ENCODE results near the gene FMNL1.

Gene FMNL1

DNA sequence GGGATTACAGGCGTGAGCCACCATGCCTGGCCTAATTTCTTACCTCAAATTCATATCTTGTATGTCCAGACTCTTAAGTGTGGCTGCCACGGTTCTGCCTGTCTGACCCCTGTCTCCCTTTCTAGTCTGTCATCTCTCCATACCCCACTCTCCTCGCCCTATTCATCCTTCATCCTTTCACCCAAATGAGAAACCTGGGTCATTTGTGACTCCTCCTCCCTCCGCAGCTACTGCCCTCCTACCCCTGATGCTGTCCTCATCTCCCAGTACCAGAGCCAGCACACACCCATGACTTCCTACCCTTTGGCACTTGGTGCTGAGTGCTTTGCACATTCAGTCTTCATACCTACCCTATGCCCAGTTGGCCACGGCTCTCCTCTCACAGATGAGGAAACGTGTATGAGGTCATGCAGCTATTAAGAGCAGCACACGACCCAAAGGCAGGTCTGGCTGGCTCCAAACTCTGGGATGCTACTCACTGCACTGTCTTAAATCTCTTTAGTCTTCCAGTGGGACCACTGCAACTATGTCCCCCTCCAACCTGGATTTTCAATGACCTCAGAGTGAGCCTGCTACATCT is 38.6 kb downstream of the FMNL1 start:
- no peak for DNase-seq

DNA sequence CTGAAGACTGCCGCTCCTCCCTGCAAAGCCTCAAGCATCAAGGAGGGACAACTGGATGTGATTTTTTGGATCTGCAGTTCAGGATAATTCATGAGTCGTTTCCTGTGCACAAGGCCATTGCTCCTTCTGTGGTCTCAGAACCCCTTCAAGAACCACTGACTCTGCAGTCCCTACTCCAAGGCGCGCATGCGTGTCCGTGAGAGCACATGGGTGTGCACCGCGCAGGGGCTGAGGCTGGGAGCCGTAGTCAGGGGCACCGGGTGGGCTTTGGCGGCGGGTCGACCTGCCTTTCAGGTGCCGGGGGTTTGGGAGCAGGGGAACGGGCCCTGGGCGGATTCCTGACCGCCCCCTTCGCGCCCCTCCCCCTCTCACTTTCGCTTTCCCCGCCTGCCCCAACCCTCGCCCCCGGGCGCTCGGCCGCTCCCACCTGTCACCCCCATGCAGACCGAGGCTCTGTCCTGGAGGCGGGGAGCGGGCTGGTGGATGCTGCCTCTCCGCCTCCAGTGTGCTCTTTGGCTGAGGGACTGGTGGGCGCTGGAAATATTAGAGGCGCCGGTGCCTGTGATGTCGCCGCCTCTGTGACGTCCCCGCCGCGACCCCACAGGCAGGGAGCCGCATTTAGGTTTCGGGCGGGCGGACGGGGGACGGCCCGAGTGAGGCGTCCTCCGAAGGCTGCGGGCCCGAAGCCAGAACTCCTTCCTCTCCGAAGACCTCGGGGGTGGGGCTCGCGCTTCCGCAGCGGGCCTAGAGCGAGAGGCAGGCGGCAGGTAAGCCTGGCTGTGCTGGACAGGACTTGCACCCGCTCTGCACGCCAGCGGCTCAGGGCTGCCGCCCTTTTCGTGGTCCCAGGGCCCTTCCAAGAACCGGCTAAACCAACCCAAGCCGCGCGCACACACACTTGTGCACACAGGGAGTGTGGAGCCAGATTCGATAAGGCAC is 40.2 kb downstream of the FMNL1 start, which contains the start of gene SPATA32:
Gene SPATA32, minus strand, starts transcription at position 518 of the 939 bp plus-strand sequence. Its CDS starts 78 bp downstream, at position 440.
- peak; percentile 68 for DNase-seq

DNA sequence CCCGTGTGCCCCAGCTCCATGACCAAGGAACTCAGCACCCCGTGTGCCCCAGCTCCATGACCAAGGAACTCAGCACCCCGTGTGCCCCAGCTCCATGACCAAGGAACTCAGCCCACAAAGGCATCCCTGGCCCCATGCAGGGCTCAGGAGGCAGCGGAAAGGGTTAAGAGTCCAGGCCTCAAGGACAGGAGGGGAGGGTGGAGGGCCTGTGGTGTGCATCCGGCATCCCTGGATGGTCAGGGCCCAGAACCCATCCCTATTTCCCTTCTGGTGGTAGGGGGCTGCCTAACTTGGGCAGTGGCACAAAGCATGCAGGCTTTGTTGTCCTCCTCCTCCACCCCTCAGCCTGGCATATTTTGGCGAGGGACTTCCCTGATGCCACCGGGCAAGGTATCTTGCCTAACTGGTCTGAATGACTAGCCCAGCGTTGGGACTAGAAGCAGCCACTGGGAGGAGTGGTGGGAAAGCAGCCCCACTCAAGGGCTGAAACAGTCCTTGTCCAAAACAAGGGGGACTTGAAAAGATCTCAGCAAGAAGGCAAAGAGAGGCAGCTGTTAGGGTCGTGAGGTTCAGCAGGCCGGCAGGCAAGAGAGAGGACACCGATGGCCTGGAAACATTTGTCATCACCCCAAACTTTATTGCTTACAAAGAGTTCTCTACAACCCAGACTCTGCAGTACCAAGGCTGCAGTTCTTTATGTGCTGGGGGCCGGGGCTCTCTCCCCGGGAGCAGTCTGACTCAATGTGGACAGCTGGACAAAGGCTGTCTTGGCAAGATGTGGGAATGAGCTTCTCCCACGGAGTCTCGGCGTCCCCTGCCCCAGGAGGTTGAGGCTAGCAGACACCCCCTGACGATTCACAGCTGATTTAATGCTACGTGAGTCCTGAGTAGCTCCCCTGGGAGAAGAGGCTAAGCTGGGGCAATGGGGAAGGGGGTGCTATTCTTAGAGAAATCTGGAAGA is 41.1 kb downstream of the FMNL1 start:
- DNase-seq = no peak

DNA sequence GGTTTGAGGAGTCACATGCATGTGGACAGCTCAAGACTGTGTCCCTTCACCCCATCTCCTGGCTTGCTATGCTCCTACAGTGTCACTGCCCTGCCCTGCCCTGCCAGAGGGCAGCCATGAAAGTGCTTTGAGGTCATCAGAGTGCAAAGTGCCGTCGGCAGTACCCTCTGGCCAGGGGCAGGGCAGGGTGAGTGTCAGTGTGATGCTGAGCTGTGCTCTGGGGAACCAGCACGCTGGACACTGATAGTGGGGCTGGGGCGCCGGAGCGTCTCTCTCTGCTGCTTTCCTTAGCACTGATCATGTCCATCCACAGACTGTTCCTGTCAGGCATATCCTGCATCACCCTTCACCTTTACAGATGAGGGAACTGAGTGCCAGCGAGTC is 41.8 kb downstream of the FMNL1 start:
- no peak for DNase-seq

DNA sequence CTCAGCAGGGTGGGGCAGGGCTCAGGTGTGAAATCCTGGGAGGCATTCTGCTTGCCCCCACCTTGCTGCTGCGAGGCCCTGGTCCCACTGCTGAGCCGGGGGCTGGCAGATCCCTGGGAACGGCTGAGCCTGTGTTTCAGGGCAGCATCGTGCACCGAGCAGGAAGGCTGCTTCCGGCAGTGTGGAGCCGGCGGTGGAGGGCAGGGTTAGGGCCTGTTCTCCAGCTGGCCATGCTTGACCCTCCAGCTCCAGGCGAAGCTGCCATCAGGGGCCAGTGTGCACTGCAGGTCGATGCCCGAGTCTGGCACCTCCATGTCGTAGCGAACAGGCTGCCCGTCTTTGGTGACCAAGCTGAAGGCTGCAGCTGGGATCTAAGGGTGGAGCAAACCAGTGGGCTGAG is 42.7 kb downstream of the FMNL1 start:
- DNase-seq = no peak

DNA sequence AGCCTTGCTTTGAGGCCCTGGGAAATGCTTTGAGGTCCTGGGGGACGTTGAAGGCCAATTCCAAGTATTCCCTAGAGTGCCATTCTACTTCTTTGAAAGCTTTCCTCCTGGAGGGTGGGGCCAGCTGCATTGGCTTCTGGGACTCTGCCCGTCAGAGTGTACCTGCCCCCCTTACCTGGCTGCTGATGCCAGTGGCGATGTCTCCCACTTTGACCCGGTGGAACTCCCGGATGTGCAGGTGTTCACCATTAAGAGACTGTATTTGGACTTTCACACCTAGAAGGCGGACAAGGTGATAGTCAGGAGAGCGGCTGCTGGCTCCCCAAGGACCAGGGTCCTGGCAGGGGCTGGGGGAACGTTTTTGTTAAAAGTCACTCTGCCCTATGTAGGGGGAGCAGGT is 43.3 kb downstream of the FMNL1 start:
- no peak for DNase-seq

DNA sequence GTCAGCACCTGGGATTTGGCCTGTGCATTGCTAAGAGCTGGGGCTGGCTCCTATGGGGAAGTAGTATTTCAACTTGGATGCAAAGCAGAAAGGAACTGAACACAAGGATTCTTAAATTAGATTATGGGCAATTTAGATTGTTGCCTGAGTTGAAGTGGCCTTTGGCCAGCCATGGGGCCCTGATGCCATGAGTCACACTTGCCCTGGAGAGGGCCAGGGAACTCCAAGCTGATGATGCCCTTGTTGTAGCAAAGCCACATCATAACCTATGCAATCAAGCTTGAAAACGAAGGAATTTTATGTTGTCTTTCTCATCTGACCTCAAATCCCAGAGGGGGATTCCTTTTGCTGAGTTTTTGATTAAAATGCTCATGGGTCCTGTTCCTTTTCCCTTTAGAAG is 44.1 kb downstream of the FMNL1 start:
- no peak for DNase-seq

DNA sequence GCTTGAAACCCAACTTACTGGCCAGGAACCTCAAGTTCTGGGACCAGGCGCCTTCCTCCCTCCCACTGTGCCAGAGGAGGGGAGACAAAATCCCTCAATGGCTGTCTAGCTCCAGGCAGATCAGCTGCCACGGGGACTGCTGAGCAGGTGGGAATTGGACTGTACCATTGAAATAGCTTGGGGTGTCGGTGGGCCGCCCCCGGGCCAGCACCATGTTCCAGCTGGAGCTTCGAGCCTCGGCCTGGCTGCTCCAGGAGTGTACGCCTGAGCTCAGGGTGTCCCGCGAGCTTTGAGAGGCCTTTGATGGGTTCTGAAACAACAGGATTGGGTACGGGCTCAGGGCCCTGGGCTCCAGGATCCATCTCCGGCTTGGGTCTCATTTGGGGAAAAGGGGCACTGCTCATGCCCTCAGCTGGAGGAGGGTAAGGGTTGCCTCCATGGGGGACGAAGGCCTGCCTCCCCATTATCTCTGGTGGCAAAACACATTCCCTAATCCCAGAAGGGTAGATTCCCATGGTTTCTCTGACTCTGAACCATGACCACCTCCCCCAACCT is 44.8 kb downstream of the FMNL1 start:
- no peak for DNase-seq

DNA sequence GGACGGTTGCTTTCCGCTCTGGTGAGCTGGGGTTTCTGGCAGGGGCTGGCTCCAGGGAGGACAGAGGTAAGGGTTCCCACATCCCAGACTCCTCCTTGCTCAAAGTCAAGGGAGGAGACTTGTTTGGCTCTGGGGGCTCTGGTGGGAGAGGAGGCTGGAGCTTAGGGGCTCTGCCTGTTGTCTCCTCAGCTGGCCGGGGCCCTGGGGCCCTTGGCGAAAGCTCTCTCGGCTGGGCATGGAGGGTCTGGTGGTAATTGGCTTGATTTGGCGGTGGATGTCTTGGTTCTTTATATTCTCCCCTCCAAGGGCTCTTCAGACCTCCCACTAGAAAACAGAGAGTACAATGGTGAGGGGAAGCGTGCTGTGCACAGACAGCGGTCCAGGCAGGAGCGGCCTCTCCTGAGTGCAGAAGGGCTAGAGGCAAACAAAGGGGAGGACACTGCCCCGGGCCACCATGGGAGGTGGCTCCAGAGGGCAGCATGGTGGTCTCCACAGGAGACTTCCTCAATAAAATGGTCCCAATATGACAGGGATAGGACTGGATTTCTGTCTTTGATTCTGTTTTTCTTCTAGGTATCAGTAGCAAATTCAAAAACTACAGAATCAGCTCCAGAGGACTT is 45.9 kb downstream of the FMNL1 start:
- no peak for DNase-seq

DNA sequence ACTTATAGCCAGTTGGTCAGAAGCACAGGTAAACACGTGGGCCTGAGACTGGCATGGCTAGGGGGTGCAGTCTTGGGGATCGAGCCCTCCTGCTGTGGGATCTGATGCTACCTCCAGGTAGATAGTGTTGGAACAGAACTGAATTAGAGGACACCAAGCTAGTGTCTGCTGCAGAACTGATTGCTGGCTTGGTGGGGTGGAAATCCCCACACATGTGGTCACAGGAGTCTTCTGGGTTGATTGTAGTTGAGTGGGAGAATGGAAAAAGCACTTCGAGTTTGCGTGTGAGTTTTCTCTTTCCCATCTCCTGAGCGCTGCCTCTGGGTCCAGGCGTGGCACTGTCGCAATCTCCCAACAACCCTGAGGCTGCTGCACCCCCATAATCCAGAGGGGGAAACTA is 48.2 kb downstream of the FMNL1 start:
- DNase-seq = no peak

DNA sequence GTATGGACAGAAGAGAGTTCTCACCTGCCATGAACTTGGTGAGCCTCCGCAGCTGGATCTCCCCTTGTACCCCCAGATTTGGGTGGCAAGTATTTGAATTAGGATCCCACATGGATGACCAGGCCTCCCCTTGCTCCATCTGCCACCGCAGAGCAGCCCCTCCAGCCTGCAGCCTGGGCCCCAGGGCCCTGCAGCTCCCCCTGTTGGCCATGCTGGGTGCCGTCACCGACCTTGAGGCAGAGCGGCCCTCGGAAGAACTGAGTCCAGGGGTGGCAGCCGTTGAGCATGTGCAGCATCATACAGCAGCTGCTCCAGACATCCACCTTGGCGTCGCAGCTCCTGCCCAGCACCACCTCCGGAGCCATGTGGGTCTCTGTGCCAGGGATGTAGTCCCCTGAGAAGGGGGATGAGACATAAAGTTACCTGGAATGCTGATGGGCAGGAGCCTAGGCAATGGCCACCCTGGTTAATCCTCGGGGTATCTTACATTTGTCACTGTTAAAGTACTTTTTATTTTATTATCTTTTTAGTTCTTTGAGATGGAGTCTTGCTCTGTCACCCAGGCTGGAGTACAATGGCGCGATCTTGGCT is 49.2 kb downstream of the FMNL1 start:
- no peak for DNase-seq

DNA sequence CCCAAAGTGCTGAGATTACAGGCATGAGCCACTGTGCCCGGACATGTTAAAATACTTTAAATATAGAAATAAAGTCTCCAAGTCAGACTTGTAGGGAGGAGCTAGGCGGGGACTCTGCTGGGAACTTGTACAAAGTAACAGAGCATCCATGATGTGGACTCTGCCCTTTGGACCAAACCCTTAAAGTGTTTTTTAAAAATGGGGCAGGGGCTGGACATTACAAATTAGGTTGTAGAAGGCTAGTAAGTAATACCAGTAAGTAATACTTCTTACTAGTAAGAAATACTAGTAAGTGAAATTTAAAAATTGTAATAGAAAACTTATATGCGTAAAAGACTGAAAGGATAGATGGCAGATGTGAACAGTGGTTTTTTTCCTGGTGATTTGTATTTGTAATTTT is 49.9 kb downstream of the FMNL1 start:
- no peak for DNase-seq

DNA sequence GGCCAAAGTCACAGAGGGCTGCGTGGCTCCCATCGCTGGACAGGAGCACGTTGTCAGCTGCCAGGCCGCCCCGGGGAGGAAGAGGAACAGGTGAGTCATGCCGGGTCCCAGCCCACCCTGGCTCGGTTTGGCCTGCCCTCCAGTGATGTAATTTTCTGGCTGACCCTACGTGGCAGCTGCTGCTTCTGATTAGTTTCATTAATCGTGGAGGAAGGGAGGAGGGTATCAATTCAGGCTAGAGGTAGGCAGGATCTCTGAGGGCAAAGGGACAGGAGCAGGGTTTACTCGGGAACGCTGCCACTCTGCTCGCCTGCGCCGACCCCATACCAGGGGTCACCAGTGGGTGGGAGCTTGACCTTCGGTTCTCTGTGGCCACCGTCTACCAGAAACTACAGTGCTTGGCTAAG is 51.9 kb downstream of the FMNL1 start:
- DNase-seq = no peak

DNA sequence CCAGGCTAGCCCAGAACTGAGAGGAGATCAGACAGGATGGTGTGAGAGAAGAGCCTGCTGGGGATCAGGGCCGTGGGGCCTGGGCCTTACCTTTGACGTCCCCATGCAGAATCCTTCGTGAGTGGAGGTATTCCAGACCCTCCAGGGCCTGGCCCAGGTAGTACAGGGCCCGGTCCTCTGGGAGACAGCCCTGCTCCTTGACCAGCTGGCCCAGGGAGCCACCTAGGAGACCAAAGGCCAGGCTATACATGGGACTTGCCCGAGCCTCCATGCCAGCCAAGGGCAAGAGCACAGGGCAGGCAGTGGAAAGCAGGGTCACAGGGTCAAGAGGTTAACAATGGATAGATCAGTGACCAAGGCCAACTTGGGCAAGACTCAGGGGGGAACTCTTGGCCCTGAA is 52.3 kb downstream of the FMNL1 start:
- DNase-seq = no peak

DNA sequence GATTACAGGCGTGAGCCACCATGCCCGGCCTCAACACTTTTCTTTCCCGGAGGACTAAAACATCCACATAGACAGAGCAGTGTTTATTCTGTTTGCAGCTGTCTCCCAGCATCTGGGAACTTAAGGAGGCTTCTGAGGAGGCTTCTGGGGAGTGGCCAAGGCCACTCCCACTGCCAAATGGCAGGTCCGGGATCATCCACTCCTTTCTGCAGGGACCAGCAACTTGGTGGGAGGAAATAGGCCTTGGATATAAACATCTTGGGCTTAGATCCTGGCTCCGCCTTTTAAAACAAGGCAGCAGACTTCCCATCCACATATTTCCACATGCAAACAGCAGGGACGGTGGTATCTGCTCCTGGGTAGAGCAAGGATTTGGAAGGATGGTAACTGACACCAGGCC is 54.3 kb downstream of the FMNL1 start:
- no peak for DNase-seq

DNA sequence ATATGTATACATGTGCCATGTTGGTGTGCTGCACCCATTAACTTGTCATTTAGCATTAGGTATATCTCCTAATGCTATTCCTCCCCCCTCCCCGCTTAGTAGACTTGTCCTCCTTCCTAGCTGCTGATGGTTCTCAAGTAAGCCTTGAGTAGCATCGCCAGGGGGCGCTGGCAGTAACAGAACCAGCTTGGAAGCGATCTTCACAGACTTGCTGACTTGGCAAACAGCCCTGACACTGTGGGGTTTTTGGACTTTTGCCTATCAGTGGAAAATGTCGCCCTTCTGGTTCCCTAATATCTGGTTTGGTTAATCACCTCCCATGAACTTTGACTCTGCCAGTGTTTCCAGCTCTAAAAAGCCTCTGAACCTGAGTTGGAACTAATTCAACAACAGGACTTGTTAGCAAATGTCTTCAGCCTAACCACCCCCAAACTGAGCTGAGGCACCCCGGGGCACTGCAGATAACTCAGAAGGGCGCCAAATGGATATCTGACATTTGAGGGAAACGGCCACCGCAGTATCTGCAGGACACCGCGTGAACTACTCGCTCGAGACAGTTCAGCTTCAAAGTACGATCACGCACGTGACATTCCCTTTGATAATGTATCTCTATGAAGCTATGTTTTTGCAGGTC is 55.6 kb downstream of the FMNL1 start:
- peak; percentile 77 for DNase-seq

DNA sequence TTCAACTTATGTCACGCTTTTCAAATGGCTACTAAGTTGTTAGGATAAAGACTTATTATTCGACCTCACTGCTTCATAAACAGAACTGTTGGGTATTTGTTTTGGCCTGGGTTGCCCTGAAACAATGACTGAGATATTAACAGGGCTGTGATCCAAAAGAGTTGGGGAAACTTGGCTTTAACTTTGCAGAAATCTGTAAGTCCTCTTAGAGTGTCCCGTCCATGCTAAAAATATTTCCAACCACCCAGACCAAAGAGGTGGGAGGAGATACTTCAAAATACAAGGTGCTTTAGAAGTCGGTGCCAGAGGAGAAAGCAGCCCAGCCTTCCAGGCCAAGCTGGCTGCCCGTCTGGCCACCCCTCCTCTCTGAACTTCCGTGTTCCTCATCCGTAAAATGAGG is 56.3 kb downstream of the FMNL1 start:
- DNase-seq = no peak

DNA sequence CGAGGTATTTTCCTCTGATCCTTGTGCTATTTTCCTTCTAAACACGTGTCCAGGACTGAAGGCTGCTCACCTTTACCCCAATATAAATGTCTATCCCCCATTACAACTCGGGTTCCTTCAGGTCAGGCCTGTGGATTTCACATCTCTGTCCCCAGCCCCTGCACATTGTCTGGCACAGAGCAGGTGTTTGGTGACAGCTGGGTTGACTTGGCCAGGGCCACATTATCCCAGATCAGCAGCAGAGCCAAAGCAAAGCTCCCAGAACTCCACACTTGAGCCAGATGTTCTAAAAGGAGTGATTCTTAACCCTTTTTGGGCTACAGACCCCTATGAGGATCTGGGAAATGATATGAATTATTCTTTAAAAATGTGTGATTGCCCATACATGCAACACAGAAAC is 58.2 kb downstream of the FMNL1 start:
- DNase-seq = no peak

DNA sequence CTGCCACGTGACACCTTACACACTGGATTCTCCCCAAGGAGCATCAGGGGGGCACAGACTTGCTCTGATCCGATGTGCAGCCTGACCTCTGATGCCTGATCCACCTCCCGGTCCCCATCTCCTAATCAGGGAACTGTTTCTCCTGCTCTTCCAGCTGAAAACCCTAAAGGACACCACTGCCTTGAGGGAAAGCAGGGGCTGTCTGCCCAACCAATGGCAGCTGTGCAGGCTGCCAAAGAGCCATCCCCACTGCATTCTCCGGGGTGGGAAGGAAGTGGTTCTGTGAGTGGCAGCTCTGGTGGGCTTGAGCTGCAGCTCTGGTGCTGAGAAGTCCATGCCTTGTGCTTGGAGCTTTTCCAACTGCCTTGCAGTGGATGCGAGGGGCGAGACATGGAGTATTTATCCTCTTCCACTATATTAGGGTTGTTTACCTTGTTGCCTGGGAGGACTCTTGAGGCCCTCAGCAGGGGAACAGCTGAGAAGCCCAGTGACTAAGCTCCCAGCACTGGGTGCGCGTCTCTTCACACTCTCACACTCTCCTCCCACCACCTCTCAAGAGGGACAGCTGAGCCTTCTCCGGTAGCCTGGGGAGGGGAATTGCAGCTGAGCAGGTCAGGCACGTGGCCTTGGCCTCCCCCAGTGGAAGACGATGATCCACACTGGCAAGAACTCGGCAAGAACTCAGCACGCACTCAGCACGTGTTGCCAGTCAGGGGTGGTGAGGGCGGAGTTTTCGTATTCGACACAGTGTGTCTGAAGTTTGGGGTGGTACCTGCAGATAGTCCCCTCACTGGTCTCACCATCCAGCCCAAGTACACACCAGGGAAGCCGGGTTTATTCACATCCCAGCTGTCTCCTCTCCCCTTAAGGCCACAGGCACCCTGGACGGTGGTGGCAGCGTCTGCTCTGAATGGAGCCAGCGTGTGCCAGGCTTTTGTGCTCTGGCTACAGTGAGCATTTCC is 61.3 kb downstream of the FMNL1 start:
- no peak for DNase-seq

DNA sequence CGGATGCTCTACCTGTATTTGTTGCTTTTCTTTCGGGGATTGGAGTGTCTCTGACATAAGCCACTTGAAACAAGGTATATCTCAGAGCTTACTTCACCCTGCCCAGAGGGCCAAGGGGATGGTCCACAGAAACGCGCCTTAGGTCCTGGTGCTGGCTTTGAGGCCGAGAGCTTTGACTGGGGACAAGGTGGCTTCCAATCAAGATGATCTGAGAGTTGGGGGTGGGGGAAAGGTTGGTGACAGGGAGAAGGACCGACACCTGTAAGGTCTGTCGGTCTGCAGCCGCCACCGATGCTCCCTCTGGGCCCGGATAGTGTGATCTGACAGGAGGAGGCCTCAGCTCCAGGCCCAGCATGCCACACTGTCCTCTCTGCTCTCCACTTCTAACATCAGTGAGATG is 62.0 kb downstream of the FMNL1 start:
- DNase-seq = no peak

Measured in retina (tissue), 1 donor.